ENCODE results near the gene CIC. TPM values are rescaled to one million over a fixed set of nuclear protein-coding genes. Genes with fewer than 3 reads are reported as not detected.
A peak's percentile ranks its signal among the peaks of the same experiment; 100 is the strongest.

Gene CIC
- total and polyA plus RNA-seq, 2 of the 13 experiments (the other 11 are each of a cell fraction or from before 2014, with no cell fraction given) = 5.9 to 8.0 TPM

DNA sequence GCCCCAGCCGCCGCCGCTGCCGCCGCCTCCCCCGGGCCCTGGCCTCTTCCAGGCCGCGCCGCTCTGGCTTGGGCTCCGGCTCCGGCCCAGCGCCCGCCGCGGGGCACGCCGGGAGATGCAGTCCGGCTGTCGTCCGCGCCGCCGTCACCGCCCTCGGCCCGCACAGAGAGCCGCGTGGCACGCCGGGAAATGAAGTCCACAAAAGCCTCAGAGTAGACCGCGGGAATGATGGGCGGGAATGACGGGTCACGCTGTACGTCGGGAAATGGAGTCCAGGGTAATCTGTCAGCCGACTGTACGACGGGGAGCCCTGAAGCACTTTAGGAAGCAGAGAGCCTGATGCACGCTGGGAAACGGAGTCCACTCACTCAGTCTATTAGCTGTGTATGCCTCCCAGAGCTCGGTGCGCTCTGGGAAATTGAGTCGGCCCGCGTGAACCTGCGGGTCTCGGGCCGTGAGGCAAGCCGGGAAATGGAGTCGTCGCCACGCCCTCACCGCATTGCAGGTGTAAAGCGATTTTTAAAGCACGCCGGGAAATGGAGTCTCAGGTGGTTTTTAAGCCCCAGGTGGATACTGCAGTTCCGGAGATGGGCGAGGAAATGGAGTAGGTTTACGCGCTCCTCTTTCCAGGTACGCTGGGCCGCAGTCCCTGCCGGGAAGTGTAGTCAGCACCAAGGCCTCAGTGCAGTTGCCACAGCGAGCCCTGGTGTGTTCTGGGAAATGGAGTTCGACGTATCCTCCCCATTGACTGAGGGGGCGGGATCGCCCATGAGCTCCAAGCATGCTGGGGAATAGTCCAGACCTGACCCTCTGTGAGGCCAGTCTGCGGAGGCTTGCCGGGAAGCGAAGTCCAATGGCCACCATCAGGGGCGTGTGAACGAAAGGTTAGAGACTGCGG is 26.3 kb upstream of the CIC start, which contains the start of gene GSK3A (continued):
- TF ChIP-seq, protein P1, sequence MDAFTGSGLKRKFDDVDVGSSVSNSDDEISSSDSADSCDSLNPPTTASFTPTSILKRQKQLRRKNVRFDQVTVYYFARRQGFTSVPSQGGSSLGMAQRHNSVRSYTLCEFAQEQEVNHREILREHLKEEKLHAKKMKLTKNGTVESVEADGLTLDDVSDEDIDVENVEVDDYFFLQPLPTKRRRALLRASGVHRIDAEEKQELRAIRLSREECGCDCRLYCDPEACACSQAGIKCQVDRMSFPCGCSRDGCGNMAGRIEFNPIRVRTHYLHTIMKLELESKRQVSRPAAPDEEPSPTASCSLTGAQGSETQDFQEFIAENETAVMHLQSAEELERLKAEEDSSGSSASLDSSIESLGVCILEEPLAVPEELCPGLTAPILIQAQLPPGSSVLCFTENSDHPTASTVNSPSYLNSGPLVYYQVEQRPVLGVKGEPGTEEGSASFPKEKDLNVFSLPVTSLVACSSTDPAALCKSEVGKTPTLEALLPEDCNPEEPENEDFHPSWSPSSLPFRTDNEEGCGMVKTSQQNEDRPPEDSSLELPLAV (CRISPR knock-in tag; conservative IDR thresholded peaks at IDR 0.05; ENCODE audit: low read depth) = no peak
- TF ChIP-seq ZNF747 (CRISPR knock-in tag; IDR thresholded peaks at IDR 0.05; ENCODE audit: borderline replicate concordance) = no peak
- TF ChIP-seq ZSCAN12 (CRISPR knock-in tag; IDR thresholded peaks at IDR 0.05) = peak; percentile 77; the same call in 1 of the 2 replicates
- TF ChIP-seq, protein P2, sequence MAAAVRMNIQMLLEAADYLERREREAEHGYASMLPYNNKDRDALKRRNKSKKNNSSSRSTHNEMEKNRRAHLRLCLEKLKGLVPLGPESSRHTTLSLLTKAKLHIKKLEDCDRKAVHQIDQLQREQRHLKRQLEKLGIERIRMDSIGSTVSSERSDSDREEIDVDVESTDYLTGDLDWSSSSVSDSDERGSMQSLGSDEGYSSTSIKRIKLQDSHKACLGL (CRISPR knock-in tag; IDR thresholded peaks at IDR 0.05) = peak; percentile 69; the same call in 1 of the 2 replicates
- TF ChIP-seq, protein P3, sequence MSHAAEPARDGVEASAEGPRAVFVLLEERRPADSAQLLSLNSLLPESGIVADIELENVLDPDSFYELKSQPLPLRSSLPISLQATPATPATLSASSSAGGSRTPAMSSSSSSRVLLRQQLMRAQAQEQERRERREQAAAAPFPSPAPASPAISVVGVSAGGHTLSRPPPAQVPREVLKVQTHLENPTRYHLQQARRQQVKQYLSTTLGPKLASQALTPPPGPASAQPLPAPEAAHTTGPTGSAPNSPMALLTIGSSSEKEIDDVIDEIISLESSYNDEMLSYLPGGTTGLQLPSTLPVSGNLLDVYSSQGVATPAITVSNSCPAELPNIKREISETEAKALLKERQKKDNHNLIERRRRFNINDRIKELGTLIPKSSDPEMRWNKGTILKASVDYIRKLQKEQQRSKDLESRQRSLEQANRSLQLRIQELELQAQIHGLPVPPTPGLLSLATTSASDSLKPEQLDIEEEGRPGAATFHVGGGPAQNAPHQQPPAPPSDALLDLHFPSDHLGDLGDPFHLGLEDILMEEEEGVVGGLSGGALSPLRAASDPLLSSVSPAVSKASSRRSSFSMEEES (CRISPR knock-in tag; IDR thresholded peaks at IDR 0.05) = peak; percentile 56
- TF ChIP-seq, protein P4, sequence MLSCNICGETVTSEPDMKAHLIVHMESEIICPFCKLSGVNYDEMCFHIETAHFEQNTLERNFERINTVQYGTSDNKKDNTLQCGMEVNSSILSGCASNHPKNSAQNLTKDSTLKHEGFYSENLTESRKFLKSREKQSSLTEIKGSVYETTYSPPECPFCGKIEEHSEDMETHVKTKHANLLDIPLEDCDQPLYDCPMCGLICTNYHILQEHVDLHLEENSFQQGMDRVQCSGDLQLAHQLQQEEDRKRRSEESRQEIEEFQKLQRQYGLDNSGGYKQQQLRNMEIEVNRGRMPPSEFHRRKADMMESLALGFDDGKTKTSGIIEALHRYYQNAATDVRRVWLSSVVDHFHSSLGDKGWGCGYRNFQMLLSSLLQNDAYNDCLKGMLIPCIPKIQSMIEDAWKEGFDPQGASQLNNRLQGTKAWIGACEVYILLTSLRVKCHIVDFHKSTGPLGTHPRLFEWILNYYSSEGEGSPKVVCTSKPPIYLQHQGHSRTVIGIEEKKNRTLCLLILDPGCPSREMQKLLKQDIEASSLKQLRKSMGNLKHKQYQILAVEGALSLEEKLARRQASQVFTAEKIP (CRISPR knock-in tag; IDR thresholded peaks at IDR 0.05; ENCODE audit: borderline replicate concordance) = no peak
- TF ChIP-seq ATAD3A (CRISPR knock-in tag; IDR thresholded peaks at IDR 0.05) = no peak
- TF ChIP-seq SNAPC2 (CRISPR knock-in tag; IDR thresholded peaks at IDR 0.05) = no peak
- TF ChIP-seq RNF2 (conservative IDR thresholded peaks at IDR 0.05; ENCODE audit: low read depth) = no peak
- TF ChIP-seq PAWR (CRISPR knock-in tag; IDR thresholded peaks at IDR 0.05; ENCODE audit: borderline replicate concordance) = no peak
- TF ChIP-seq, protein P5, sequence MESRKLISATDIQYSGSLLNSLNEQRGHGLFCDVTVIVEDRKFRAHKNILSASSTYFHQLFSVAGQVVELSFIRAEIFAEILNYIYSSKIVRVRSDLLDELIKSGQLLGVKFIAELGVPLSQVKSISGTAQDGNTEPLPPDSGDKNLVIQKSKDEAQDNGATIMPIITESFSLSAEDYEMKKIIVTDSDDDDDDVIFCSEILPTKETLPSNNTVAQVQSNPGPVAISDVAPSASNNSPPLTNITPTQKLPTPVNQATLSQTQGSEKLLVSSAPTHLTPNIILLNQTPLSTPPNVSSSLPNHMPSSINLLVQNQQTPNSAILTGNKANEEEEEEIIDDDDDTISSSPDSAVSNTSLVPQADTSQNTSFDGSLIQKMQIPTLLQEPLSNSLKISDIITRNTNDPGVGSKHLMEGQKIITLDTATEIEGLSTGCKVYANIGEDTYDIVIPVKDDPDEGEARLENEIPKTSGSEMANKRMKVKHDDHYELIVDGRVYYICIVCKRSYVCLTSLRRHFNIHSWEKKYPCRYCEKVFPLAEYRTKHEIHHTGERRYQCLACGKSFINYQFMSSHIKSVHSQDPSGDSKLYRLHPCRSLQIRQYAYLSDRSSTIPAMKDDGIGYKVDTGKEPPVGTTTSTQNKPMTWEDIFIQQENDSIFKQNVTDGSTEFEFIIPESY (CRISPR knock-in tag; IDR thresholded peaks at IDR 0.05) = no peak
- TF ChIP-seq ZFY (CRISPR knock-in tag; IDR thresholded peaks at IDR 0.05) = peak; percentile 95
- TF ChIP-seq, protein P6, sequence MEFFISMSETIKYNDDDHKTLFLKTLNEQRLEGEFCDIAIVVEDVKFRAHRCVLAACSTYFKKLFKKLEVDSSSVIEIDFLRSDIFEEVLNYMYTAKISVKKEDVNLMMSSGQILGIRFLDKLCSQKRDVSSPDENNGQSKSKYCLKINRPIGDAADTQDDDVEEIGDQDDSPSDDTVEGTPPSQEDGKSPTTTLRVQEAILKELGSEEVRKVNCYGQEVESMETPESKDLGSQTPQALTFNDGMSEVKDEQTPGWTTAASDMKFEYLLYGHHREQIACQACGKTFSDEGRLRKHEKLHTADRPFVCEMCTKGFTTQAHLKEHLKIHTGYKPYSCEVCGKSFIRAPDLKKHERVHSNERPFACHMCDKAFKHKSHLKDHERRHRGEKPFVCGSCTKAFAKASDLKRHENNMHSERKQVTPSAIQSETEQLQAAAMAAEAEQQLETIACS (CRISPR knock-in tag; IDR thresholded peaks at IDR 0.05) = peak; percentile 56; the same call in 1 of the 2 replicates
- TF ChIP-seq, protein P7, sequence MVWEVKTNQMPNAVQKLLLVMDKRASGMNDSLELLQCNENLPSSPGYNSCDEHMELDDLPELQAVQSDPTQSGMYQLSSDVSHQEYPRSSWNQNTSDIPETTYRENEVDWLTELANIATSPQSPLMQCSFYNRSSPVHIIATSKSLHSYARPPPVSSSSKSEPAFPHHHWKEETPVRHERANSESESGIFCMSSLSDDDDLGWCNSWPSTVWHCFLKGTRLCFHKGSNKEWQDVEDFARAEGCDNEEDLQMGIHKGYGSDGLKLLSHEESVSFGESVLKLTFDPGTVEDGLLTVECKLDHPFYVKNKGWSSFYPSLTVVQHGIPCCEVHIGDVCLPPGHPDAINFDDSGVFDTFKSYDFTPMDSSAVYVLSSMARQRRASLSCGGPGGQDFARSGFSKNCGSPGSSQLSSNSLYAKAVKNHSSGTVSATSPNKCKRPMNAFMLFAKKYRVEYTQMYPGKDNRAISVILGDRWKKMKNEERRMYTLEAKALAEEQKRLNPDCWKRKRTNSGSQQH (CRISPR knock-in tag; IDR thresholded peaks at IDR 0.05; ENCODE audit: low read depth) = no peak; the same call in 1 of the 2 replicates
- TF ChIP-seq GZF1 (CRISPR knock-in tag; IDR thresholded peaks at IDR 0.05) = no peak
